NCI-H2029 treated with DMSO at 0.1 percent for 48 hours (cell line): ENCODE results near the gene HMSD.
A peak's percentile ranks its signal among the peaks of the same experiment; 100 is the strongest.
"Not testable (repeated sequence)": the region's sequence is repeated elsewhere in the genome, so short reads cannot be mapped to it uniquely, and the experiment has no call there.

Source experiments
- DNase-seq: peaks from one replicate; lab custom pipeline; 2025; lab: John Stamatoyannopoulos, UW

HMSD gene

DNA sequence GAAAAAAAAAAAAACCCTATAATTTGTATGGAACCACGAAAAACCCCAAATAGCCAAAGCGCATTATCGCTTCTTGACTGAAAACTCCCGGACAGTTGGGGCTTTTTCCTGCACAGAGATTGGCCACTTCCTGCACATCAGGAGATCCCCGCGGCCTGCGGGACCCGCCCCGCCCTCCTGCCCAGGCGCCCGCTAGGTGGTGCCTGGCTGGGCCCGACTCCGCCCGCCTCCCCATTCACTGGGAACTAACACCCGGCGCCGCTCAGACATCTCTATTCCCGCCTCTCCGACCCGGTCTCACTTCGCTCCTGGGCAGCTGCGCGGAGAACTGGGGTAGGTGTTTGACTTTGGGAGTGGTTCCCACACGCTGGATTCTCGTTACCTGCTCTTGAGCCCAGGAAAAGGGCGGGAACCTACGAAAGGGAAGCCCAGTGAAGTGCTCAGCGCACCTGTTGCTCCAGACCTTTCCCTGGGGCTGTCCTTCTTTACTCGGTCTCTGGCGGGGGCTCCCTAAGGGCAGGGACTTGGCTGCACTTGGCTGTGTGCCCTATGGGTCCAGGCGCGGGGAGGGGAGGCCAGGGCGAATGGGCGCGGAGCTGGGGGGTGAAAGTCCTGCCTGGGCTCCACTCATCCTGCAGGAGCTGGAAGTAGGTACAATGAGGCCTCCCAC lies at the start of gene HMSD:
HMSD (plus strand) TSS at position 234 of the 670 bp plus-strand sequence. CDS start 4,155 bp downstream, outside the sequence.
- peak; percentile 67 for DNase-seq

DNA sequence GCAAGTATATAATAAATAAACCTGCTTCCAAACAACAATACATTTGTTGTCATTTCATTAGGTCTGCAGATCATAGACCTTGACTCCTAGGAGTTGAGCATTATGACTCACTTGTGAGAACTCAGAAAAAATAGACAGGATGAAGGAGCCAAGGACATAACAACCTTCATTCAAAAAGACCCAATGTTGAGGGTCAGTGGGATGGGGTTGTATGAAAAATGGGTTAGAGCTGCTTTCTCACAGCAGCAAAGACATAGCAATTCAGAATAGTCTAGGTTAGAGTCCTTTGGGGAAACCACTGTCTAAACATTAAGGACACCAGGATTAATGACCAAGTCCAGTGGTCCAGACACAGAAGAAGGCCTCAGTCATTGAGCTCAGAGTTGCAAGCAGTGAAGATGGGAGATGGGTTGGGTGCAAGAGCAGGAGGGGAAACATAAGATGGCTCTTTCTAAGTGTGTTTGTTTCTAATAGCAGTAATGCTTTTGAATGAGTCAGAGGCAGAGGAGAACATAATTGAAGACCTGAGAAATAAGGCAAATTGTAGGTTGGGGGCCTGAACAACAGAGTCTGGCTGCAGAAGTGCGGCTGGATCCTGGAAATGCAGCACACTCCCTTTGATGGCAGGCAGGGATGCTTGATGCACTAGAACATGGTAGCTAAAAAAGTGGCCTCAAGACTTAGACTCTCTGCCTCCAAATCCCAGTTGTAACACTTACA lies 45.1 kb upstream of the HMSD start:
- no peak for DNase-seq

DNA sequence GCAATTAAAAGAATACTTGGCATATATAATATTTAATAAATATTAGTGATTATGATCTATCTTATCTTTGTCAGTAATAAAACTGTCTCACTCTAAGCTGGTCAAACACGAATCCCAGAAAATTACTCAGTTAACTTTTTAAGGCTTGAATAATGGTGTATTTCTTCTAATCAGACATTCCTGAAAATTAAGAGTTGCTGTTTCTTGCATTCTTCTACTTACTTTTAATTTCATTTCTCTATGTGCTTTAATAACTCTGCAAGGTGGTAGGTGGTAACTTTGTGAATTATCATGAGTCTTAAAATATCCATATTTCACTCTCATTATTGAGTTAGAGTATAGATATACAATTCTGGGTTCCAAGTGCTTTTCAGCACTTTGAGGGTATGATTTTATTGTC lies 44.4 kb upstream of the HMSD start:
- no peak for DNase-seq

DNA sequence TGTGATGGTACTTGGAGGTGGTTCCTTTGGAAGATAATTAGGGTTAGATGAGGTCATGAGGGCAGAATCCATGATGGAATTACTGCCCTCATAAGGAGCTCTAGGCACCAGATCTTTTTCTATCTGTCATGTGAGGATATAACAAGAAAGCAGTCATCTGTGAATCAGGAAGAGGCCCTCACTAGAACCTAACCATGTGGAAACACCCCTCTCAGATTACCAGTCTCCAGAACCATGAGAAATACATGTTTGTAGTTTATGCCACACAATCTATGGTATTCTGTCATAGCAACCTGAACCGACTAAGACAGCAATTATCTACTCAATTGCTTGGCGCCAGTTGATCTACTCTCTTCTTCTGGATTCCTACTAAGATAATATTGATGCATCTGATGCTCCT lies 43.7 kb upstream of the HMSD start:
- DNase-seq: no peak

DNA sequence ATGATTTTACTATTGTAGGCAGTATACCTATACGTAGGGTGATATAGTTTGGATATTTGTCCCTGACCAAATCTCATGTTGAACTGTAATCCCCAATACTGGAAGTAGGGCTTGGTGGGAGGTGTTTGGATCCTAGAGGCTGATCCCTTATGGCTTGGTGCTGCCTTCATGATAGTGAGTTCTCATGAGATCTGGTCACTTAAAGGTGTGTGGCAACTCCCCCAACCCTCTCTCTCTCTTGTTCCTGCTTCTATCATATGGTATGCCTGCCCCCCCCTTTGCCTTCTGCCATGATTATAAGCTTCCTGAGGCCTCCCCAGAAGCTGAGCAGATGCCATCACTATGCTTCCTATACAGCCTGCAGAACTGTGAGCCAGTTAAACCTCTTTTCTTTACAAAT lies 43.0 kb upstream of the HMSD start:
- no peak for DNase-seq

- no peak for DNase-seq
Observed at GRCh38 chr18:63907664-63908063, 41.4 kb upstream of the HMSD start, which contains the start of gene SERPINB10. Gene SERPINB10, plus strand, starts transcription at chr18:63907958. Its CDS starts 7,553 bp downstream, at chr18:63915511.

DNA sequence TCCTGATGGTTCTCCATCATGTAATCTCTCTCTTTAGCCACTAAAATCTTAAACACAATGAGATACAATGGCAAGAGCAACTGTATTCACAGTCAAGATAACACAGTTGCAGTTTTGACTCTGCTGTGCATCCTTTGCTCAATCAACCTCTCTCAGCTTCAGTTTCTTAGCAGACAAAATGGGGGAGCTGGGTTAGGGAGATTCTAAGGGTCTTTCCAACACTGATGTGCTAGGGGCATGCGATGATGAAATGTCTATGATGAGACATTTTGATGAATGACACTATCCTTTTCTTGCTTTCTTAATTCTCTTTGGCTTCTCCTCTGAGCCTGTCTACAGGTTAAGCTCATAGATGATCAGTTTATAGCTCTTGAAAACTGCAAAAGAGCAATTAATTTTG lies 40.2 kb upstream of the HMSD start:
- no peak for DNase-seq

- DNase-seq: no peak
Observed at GRCh38 chr18:63909870-63910269, 39.2 kb upstream of the HMSD start.

DNA sequence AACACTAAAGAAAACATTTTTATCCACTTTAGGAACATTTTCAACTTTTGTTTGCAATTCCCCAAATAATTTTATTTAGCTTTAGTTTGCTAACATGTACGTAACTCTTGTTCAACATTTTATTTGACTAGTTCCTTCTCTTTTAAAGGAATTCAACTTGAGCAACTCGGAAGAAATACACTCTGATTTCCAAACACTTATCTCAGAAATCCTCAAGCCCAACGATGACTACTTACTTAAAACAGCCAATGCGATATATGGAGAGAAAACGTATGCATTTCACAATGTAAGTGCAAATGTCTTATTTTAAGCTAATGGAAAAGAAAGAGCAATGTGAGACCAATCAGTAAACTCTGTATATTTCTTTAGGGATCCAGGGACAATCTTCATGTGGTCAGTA lies 31.3 kb upstream of the HMSD start:
- no peak for DNase-seq

GRCh38 chr18:63922049-63922448 lies 27.1 kb upstream of the HMSD start:
- DNase-seq: no peak

DNA sequence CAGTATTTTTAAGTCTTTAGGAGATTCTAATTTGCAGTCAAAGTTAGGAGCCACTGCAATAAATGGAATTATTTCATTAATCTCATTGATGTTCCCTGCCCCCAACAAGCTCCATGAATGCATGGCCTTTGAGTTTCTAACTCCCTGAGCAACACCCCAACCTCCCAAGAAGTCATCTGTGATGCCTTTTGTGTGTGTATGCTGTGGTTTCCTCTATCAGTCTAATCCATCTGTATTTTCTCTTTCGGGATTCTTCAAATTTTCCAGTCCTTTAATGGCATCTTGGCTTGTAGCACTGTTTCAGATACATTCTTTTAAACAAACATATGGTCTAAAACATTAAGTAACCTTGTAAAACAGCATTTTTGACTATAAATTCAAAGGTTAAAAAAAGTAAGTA lies 24.6 kb upstream of the HMSD start:
- no peak for DNase-seq

DNA sequence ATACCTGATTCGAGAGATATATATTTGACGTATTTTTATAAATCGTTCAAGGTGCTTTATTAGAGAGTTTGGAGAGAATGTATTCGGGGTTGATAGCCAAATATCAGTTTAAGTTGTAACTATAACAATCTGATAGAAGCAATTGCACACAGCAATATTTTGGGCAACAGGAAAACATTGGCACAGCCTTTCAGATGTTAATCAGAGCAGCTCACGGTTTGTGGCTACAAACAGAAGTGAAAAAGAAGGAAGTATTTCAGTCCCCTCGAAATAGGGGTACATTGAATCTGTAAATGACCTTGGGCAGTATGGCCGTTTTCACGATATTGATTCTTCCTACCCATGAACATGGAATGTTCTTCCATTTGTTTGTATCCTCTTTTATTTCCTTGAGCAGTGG lies 20.8 kb upstream of the HMSD start:
- DNase-seq: no peak

GRCh38 chr18:63929369-63929768 lies 19.7 kb upstream of the HMSD start:
- not testable (repeated sequence) for DNase-seq

DNA sequence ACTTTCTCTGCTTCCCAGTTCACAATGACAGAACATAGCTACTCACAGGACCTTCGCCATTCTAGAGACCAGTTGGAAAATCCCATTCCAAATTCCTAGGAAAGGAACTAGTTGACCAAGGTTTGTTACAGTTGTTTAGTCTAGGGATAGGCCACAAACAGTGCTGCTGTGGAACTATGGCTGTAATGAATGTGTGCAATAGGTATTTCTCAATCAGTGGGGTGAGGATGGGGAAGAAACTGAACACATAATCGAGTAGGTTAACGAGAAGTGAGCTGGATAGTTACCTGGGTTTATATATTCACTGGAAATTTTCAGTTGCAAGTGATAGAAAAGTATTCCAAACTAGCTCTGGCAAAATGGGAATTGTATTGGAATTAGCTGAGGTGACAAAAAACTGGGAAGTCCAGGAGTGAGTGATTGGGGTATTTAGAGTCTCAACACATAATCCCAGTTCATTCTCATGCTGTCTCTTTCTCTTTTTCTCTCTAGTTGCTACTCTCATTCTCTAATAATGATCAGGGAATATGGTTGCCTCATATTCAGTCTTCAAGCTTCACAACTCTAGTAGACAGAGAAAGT lies 18.2 kb upstream of the HMSD start:
- no peak for DNase-seq

- DNase-seq: peak; percentile 2
Observed at GRCh38 chr18:63936156-63936931, 12.8 kb upstream of the HMSD start.

DNA sequence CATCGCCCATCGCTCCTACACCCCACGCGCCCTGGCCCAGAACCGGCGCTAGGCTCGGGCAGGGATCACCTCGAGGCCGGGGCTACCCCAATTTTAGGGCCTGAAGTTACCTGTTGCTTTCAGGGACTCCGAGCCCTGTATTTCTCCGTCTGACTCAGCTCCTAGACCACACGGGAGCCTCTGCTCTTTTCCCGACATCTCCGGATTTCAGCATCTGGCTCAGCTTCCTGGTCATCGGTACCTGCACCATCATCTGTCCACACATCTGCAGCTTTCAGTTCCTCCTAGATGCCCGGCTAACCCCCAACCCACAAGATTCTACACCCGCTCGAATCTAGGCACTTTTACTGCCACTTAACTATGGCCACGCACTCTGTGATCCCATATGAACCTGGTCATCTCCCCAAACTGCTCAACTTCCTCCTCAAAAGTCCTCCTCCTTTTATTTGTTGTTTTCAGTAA lies 12.1 kb upstream of the HMSD start:
- DNase-seq: no peak

DNA sequence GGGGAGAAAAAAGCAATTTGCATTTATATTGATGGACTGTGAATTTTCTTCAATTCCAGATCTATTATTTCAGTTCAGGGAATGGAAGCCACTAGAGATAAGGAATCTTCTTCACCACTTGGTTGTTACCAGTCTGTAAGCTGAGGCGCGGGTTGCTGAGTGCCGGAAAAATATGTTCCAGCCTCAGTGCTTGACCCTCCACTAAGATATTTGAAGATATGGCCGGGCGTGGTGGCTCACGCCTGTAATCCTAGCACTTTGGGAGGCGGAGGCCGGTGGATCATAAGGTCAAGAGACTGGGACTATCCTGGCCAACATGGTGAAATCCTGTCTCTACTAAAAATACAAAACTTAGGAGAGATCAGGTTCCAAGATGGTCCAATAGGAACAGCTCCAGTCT lies 9.1 kb upstream of the HMSD start:
- no peak for DNase-seq

- DNase-seq: not testable (repeated sequence)
Observed at GRCh38 chr18:63940543-63941050, 8.5 kb upstream of the HMSD start.

GRCh38 chr18:63947051-63947790 lies 1.9 kb upstream of the HMSD start:
- DNase-seq: no peak

GRCh38 chr18:63951302-63951705 lies 2.2 kb downstream of the HMSD start:
- DNase-seq: no peak

- no peak for DNase-seq
Observed at GRCh38 chr18:63953811-63954210, 4.7 kb downstream of the HMSD start.
